H1 (cell line): Measurements from ENCODE around the gene CD1D. TPM values are rescaled to one million over a fixed set of nuclear protein-coding genes. Genes with fewer than 3 reads are reported as not detected.

Experiments used
- CTBP2 ChIP-seq: IDR thresholded peaks from 2 replicates; pipeline ENCODE4 v1.7.0; 2011; ENCODE audit warnings: borderline replicate concordance, mild to moderate bottlenecking, moderate library complexity, mixed read lengths, low read length; ENCODE audit not compliant: insufficient read depth, insufficient read length
- EP300 ChIP-seq, 2 experiments: IDR thresholded peaks; 1 replicate in 1 of 2; 2 replicates in 1 of 2; pipeline ENCODE4 v1.6.1; 2011 to 2012; ENCODE audit warnings: low read depth in 2 of 2, low read length in 2 of 2, mild to moderate bottlenecking in 2 of 2, borderline replicate concordance in 1 of 2, inconsistent platforms in 1 of 2, moderate library complexity in 1 of 2
- HDAC6 ChIP-seq: IDR thresholded peaks from one replicate; pipeline ENCODE4 v1.7.1; 2012; ENCODE audit warnings: low read depth, mild to moderate bottlenecking, inconsistent platforms, low read length, moderate library complexity
- TEAD4 ChIP-seq: IDR thresholded peaks from 2 replicates; pipeline ENCODE4 v1.6.1; 2012; ENCODE audit warnings: low read depth, low read length, inconsistent platforms, mixed read lengths
- polyA plus RNA-seq, 7 experiments: library from polyadenylated mRNA; depleted of rRNA in 3 of 7; stranded (reverse) in 5 of 7; unstranded in 2 of 7; fragments of >200 nt in 5 of 7; fragments of 200-250 nt in 2 of 7; gene quantifications; 1 replicate in 5 of 7; 2 replicates in 1 of 7; 4 replicates in 1 of 7; pipeline versions ENCODE4 v1.2.1 to v1.2.3, GENCODE V29; 2011 to 2013; ENCODE audit warnings: missing spikeins in 2 of 7, mixed read lengths in 2 of 7
- total RNA-seq: library from RNA; stranded (reverse); fragmentation: NEBNext Ultra II Directional; extraction: Animal tissue kit (Norgen Biotek cat#: 25700); gene quantifications from 2 replicates; pipeline ENCODE4 v1.2.1, GENCODE V29; 2021

CD1D gene
- total and polyA plus RNA-seq, 2 of the 8 experiments (the other 6 are each of a cell fraction or from before 2014, with no cell fraction given), result 1.1 to 1.6 TPM

DNA sequence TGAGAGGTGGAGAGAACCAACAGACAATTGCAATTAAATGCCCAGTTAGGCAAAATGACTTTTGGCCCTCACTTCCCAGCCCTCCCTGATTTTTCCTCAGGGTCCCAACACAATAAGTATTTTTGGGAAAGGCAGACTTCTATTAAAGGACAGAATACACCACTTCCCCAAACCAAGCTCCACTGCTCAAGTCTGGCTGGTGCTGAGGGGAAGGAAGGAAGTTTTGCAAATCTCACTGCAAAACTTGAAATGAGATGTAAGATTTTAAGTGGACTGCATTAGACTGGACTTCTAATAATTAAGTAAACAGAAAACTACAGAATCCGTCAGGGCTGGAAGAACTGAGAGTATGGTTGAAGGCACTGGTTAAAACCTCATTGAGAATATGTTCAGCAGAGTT lies 32.2 kb upstream of the CD1D start (continued):
- TF ChIP-seq EP300 (IDR thresholded peaks at IDR 0.05; ENCODE audit: borderline replicate concordance in 1 of 2, low read depth in 2 of 2, low read length in 2 of 2) (no peak), TEAD4 (no peak), HDAC6 (no peak), CTBP2 (no peak)
